HG03159 (cell line): ENCODE results near the gene PATJ.

Experiments
- ATAC-seq: cut with Tn5 transposase; IDR thresholded peaks from one replicate; pipeline ENCODE4 v1.9.1; 2021; ENCODE audit warnings: mild to moderate bottlenecking, moderate library complexity; ENCODE audit not compliant: unreplicated experiment

The PATJ gene

GRCh38 chr1:62082456-62083363 lies 340.4 kb downstream of the PATJ start:
- ATAC-seq: peak; percentile 83

GRCh38 chr1:62084310-62084890 lies 342.1 kb downstream of the PATJ start:
- ATAC-seq: no peak

GRCh38 chr1:62088439-62088838 lies 346.2 kb downstream of the PATJ start:
- ATAC-seq: no peak

GRCh38 chr1:62089570-62089969 lies 347.3 kb downstream of the PATJ start:
- ATAC-seq: no peak

GRCh38 chr1:62090016-62090415 lies 347.7 kb downstream of the PATJ start:
- no peak for ATAC-seq

- ATAC-seq: no peak
These were observed 349.8 kb downstream of the PATJ start for GRCh38 chr1:62092110-62092509.

- no peak for ATAC-seq
These were observed 351.0 kb downstream of the PATJ start for GRCh38 chr1:62093261-62093660.

- no peak for ATAC-seq
These were observed 355.2 kb downstream of the PATJ start for GRCh38 chr1:62097464-62097863.

GRCh38 chr1:62100442-62100841 lies 358.2 kb downstream of the PATJ start:
- no peak for ATAC-seq

GRCh38 chr1:62103846-62104245 lies 361.6 kb downstream of the PATJ start:
- no peak for ATAC-seq

GRCh38 chr1:62107923-62108322 lies 365.6 kb downstream of the PATJ start:
- no peak for ATAC-seq

- no peak for ATAC-seq
These were observed 366.8 kb downstream of the PATJ start for GRCh38 chr1:62109124-62109523.

- ATAC-seq: no peak
These were observed 368.0 kb downstream of the PATJ start for GRCh38 chr1:62110198-62110817.

GRCh38 chr1:62111084-62111483 lies 368.8 kb downstream of the PATJ start:
- no peak for ATAC-seq

- ATAC-seq: no peak
These were observed 371.2 kb downstream of the PATJ start for GRCh38 chr1:62113507-62113906.

- ATAC-seq: no peak
These were observed 374.9 kb downstream of the PATJ start for GRCh38 chr1:62117018-62117750.

- ATAC-seq: no peak
These were observed 384.5 kb downstream of the PATJ start for GRCh38 chr1:62126579-62127290.

- ATAC-seq: no peak
These were observed 386.5 kb downstream of the PATJ start for GRCh38 chr1:62128745-62129144.

- peak; percentile 87 for ATAC-seq
These were observed 388.9 kb downstream of the PATJ start for GRCh38 chr1:62131093-62131725.

GRCh38 chr1:62138029-62138428 lies 395.7 kb downstream of the PATJ start:
- no peak for ATAC-seq
